Upper lobe of left lung (tissue), 6 donors: Measurements from ENCODE around the gene GALNT10. TPM values are rescaled to one million over a fixed set of nuclear protein-coding genes. Genes with fewer than 3 reads are reported as not detected.
A peak's percentile ranks its signal among the peaks of the same experiment; 100 is the strongest.

Experiments
- ATAC-seq, 2 donors: fragments of 200-7000 bp; cut with Tn5 transposase; one replicate each; pipeline ENCODE4 v1.9.1; 2022; ENCODE audit warnings: mild to moderate bottlenecking in 2 of 2, moderate library complexity in 2 of 2; ENCODE audit not compliant: low FRiP score in 2 of 2
- DNase-seq, 2 donors: peaks; one replicate each; pipeline ENCODE4 v3.0.0-alpha.2; 2019 to 2020
- H3K27ac ChIP-seq, 4 donors: fragments of 200-600 bp; sonication (generic); one replicate each; pipeline ENCODE4 v1.5.1; 2016 to 2019
- H3K27me3 ChIP-seq, 4 donors: fragments of 200-600 bp; sonication (generic); one replicate each; pipeline ENCODE4 v1.5.1; 2017 to 2019
- H3K36me3 ChIP-seq, 4 donors: fragments of 200-600 bp; sonication (generic); one replicate each; pipeline ENCODE4 v1.5.1; 2016 to 2019
- H3K4me1 ChIP-seq, 4 donors: fragments of 200-600 bp; sonication (generic); one replicate each; pipeline ENCODE4 v1.5.1; 2018 to 2019
- H3K4me3 ChIP-seq, 4 donors: fragments of 200-600 bp; sonication (generic); one replicate each; pipeline ENCODE4 v1.5.1; 2017 to 2019; ENCODE audit warnings: mild to moderate bottlenecking in 2 of 4, moderate library complexity in 1 of 4
- H3K9me3 ChIP-seq, 4 donors: fragments of 200-600 bp; sonication (generic); one replicate each; pipeline ENCODE4 v1.5.1; 2018 to 2019
- CTCF ChIP-seq, 6 experiments: fragments of 450-650 bp in 4 of 6; fragments of 200-600 bp in 2 of 6; sonication (generic) in 2 of 6; IDR thresholded peaks; one replicate each; pipeline ENCODE4 v1.5.1; 2016 to 2019; ENCODE audit warnings: antibody characterized with exemption in 6 of 6
- EP300 ChIP-seq, 4 donors: sonication (generic); formaldehyde crosslinking; IDR thresholded peaks; one replicate each; pipeline ENCODE4 v1.5.1; 2017; ENCODE audit warnings: antibody characterized with exemption in 4 of 4, control low read depth in 2 of 4
- POLR2A ChIP-seq, 4 donors: fragments of 450-650 bp; IDR thresholded peaks; one replicate each; pipeline ENCODE4 v1.5.1; 2016 to 2017; ENCODE audit warnings: antibody characterized with exemption in 4 of 4, mild to moderate bottlenecking in 2 of 4
- POLR2AphosphoS5 ChIP-seq, 2 donors: sonication (generic); formaldehyde crosslinking; IDR thresholded peaks; one replicate each; pipeline ENCODE4 v1.5.1; 2017; ENCODE audit warnings: antibody characterized with exemption in 2 of 2
- WGBS, 2 donors: methylation state at CpG; one replicate each; pipeline ENCODE4 v1.1.5; 2017 to 2018; 5-methylcytosine and 5-hydroxymethylcytosine counted together
- total RNA-seq, 6 donors: library from RNA; depleted of rRNA in 4 of 6; stranded (reverse); fragments of >200 nt in 4 of 6; gene quantifications; one replicate each; pipeline versions ENCODE4 v1.1.0 to v1.2.1, GENCODE V29; 2016 to 2021
- donor health status: DM: no; HTN: no; CAD: no; lungs with moderate emphysema.
- donor health status: DM: no; HTN: yes; CAD: no; lungs with severe emphysema.

The GALNT10 gene
- total RNA-seq, 6 donors from 2014 or later: 38.6 to 118 (median 66.4) TPM

GRCh38 chr5:154373326-154373725 is 182.8 kb downstream of the GALNT10 start:
- Histone ChIP-seq H3K36me3 (peaks cover 0 to 27% (median 15%) of the 10 kb centered on the region in 4 donors), H3K9me3 (no peaks in the 10 kb centered on the region), H3K4me1 (peaks cover 6 to 12% (median 6%) of the 10 kb centered on the region in 4 donors), H3K27me3 (no peaks in the 10 kb centered on the region), H3K4me3 (no peak overlapping the region), H3K27ac (no peak overlapping the region)
- ATAC-seq: no peak
- no peak for TF ChIP-seq CTCF (IDR thresholded peaks at IDR 0.05)
- no peak for TF ChIP-seq POLR2AphosphoS5 (IDR thresholded peaks at IDR 0.05)
- TF ChIP-seq POLR2A (IDR thresholded peaks at IDR 0.05): no peak
- TF ChIP-seq EP300 (IDR thresholded peaks at IDR 0.05): no peak
- DNase-seq: no peak
- WGBS, 2 donors: 87 to 98% methylated on average over 4 of the region's 4 CpGs

GRCh38 chr5:154373729-154374179 is 183.2 kb downstream of the GALNT10 start:
- Histone ChIP-seq H3K9me3 (no peaks in the 10 kb centered on the region), H3K4me1 (peaks cover 4 to 7% (median 6%) of the 10 kb centered on the region in 4 donors), H3K4me3 (no peak overlapping the region), H3K36me3 (peaks cover 0 to 31% (median 16%) of the 10 kb centered on the region in 4 donors), H3K27me3 (no peaks in the 10 kb centered on the region), H3K27ac (no peak overlapping the region)
- 89 to 95% methylated on average over 8 of the region's 8 CpGs for WGBS, 2 donors
- TF ChIP-seq POLR2AphosphoS5 (IDR thresholded peaks at IDR 0.05) (no peak), EP300 (IDR thresholded peaks at IDR 0.05) (no peak), CTCF (IDR thresholded peaks at IDR 0.05) (no peak), POLR2A (IDR thresholded peaks at IDR 0.05) (no peak)
- ATAC-seq: peak in 1 of 2 donors; percentile 79
- no peak for DNase-seq

GRCh38 chr5:154374264-154374663 is 183.7 kb downstream of the GALNT10 start:
- Histone ChIP-seq H3K4me1 (peaks cover 4 to 7% (median 6%) of the 10 kb centered on the region in 4 donors), H3K4me3 (no peak overlapping the region), H3K9me3 (no peaks in the 10 kb centered on the region), H3K27me3 (no peaks in the 10 kb centered on the region), H3K36me3 (peaks cover 0 to 36% (median 16%) of the 10 kb centered on the region in 4 donors), H3K27ac (no peak overlapping the region)
- DNase-seq (no peak), ATAC-seq (no peak)
- WGBS, 2 donors: 95 to 98% methylated on average over 4 of the region's 4 CpGs
- no peak for TF ChIP-seq CTCF (IDR thresholded peaks at IDR 0.05)
- no peak for TF ChIP-seq EP300 (IDR thresholded peaks at IDR 0.05)
- TF ChIP-seq POLR2AphosphoS5 (IDR thresholded peaks at IDR 0.05): no peak
- TF ChIP-seq POLR2A (IDR thresholded peaks at IDR 0.05): no peak

- H3K27ac ChIP-seq: peak overlapping the region in 1 of 4 donors; percentile 11
- DNase-seq: no peak
- 85 to 91% methylated on average over 3 of the region's 3 CpGs for WGBS, 2 donors
These were observed 184.9 kb downstream of the GALNT10 start for GRCh38 chr5:154375329-154376008.

More at GRCh38 chr5:154375329-154376008, 184.9 kb downstream of the GALNT10 start:
- peaks cover 0 to 47% (median 19%) of the 10 kb centered on the region in 4 donors for H3K36me3 ChIP-seq
- ATAC-seq: no peak
- TF ChIP-seq CTCF (IDR thresholded peaks at IDR 0.05) (no peak), POLR2AphosphoS5 (IDR thresholded peaks at IDR 0.05) (no peak), POLR2A (IDR thresholded peaks at IDR 0.05) (no peak), EP300 (IDR thresholded peaks at IDR 0.05) (no peak)
- H3K4me1 ChIP-seq: peaks cover 4 to 7% (median 6%) of the 10 kb centered on the region in 4 donors
- no peaks in the 10 kb centered on the region for H3K27me3 ChIP-seq
- no peaks in the 10 kb centered on the region for H3K9me3 ChIP-seq
- H3K4me3 ChIP-seq: no peak overlapping the region
